Measurements from ENCODE around the gene TMEM9.

- TF ChIP-seq CTCF (IDR thresholded peaks at IDR 0.05; ENCODE audit: extremely low read depth in 1 of 2, insufficient read depth in 1 of 2, low read depth in 1 of 2, low read length in 2 of 2) (no peak), MYC (IDR thresholded peaks at IDR 0.05; ENCODE audit: low read depth, low read length) (no peak), EZH2 (IDR thresholded peaks at IDR 0.05; ENCODE audit: borderline replicate concordance, low read depth, low read length, severe bottlenecking) (no peak), POLR2AphosphoS5 (IDR thresholded peaks at IDR 0.05; ENCODE audit: insufficient read depth, low read depth, low read length) (no peak)
Observed at GRCh38 chr1:201198598-201198997, 44.3 kb upstream of the TMEM9 start.
